Neutrophil (primary cell): ENCODE data around the gene CDC37.
"Not testable (repeated sequence)": the region's sequence is repeated elsewhere in the genome, so short reads cannot be mapped to it uniquely, and the experiment has no call there.

Experiments used
- H3K27ac ChIP-seq: fragments of 200-600 bp; sonication (generic); 2 replicates; pipeline ENCODE4 v1.5.1; 2016; ENCODE audit warnings: mild to moderate bottlenecking, moderate library complexity
- H3K27me3 ChIP-seq: fragments of 200-600 bp; sonication (generic); 2 replicates; pipeline ENCODE4 v1.6.0; 2016; ENCODE audit warnings: mild to moderate bottlenecking
- H3K36me3 ChIP-seq: fragments of 200-600 bp; sonication (generic); 2 replicates; pipeline ENCODE4 v1.5.1; 2017
- H3K4me1 ChIP-seq, 2 experiments: fragments of 200-600 bp in 1 of 2; sonication (generic) in 1 of 2; 1 replicate in 1 of 2; 2 replicates in 1 of 2; pipeline versions ENCODE4 v1.5.1 to v1.6.1; 2013 to 2016; ENCODE audit warnings: low read depth in 1 of 2, low read length in 1 of 2, mild to moderate bottlenecking in 1 of 2, moderate library complexity in 1 of 2; ENCODE audit not compliant: control insufficient read depth in 1 of 2, insufficient read depth in 1 of 2
- H3K4me3 ChIP-seq, 2 experiments: fragments of 200-600 bp in 1 of 2; sonication (generic) in 1 of 2; 1 replicate in 1 of 2; 2 replicates in 1 of 2; pipeline ENCODE4 v1.5.1; 2013 to 2016; ENCODE audit warnings: low read depth in 1 of 2, low read length in 1 of 2, mild to moderate bottlenecking in 1 of 2, moderate library complexity in 1 of 2
- H3K9me3 ChIP-seq: fragments of 200-600 bp; sonication (generic); 2 replicates; pipeline ENCODE4 v1.5.1; 2016
- CTCF ChIP-seq: fragments of 200-600 bp; sonication (generic); IDR thresholded peaks from 2 replicates; pipeline ENCODE4 v1.5.1; 2016; ENCODE audit warnings: antibody characterized with exemption

CDC37 gene

GRCh38 chr19:10412257-10412977 is 9.1 kb upstream of the CDC37 start:
- Histone ChIP-seq H3K27me3 (peaks cover 52% of the 10 kb centered on the region), H3K36me3 (no peaks in the 10 kb centered on the region), H3K27ac (no peak overlapping the region), H3K4me3 (no peak overlapping the region), H3K4me1 (peaks cover 10 to 11% of the 10 kb centered on the region in 2 experiments), H3K9me3 (no peaks in the 10 kb centered on the region)
- TF ChIP-seq CTCF: no peak

GRCh38 chr19:10411224-10411623 is 7.9 kb upstream of the CDC37 start:
- peaks cover 3 to 12% of the 10 kb centered on the region in 2 experiments for H3K4me1 ChIP-seq
- not testable (repeated sequence) for H3K27ac ChIP-seq, H3K4me3 ChIP-seq

GRCh38 chr19:10408511-10409283 is 5.4 kb upstream of the CDC37 start:
- H3K27me3 ChIP-seq: peaks cover 59% of the 10 kb centered on the region
- no peak for TF ChIP-seq CTCF
- peaks cover 20 to 27% of the 10 kb centered on the region in 2 experiments for H3K4me1 ChIP-seq
- no peaks in the 10 kb centered on the region for H3K36me3 ChIP-seq
- H3K4me3 ChIP-seq: no peak overlapping the region
- no peak overlapping the region for H3K27ac ChIP-seq
- H3K9me3 ChIP-seq: no peaks in the 10 kb centered on the region

More at GRCh38 chr19:10411224-10411623, 7.9 kb upstream of the CDC37 start:
- H3K27me3 ChIP-seq: peaks cover 52% of the 10 kb centered on the region
- H3K9me3 ChIP-seq, H3K36me3 ChIP-seq: not testable (repeated sequence)

- H3K27ac ChIP-seq: no peak overlapping the region
- no peak overlapping the region for H3K4me3 ChIP-seq
- no peaks in the 10 kb centered on the region for H3K9me3 ChIP-seq
- peaks cover 57% of the 10 kb centered on the region for H3K27me3 ChIP-seq
- peaks cover 32 to 39% of the 10 kb centered on the region in 2 experiments for H3K4me1 ChIP-seq
- H3K36me3 ChIP-seq: no peaks in the 10 kb centered on the region
- TF ChIP-seq CTCF: no peak
Measured at GRCh38 chr19:10407096-10407495, 3.8 kb upstream of the CDC37 start.

- no peak for TF ChIP-seq CTCF
- Histone ChIP-seq H3K27me3 (peaks cover 57% of the 10 kb centered on the region), H3K27ac (no peak overlapping the region), H3K9me3 (no peaks in the 10 kb centered on the region), H3K36me3 (no peaks in the 10 kb centered on the region), H3K4me3 (no peak overlapping the region), H3K4me1 (peaks cover 40 to 48% of the 10 kb centered on the region in 2 experiments)
Measured at GRCh38 chr19:10406191-10406590, 2.8 kb upstream of the CDC37 start.
